MCF 10A (cell line): Measurements from ENCODE around the gene CHRNE. TPM values are rescaled to one million over a fixed set of nuclear protein-coding genes. Genes with fewer than 3 reads are reported as not detected.

Experiments used
- BruUV-seq: library from RNA; stranded (reverse); fragments of 400-500 nt; replicated peaks from 2 replicates; lab custom pipeline; 2021; lab: Mats Ljungman, UMichigan
- CTCF ChIA-PET: fragments of 300-600 bp; sonication (Branson Sonifier 250); formaldehyde crosslinking; extraction: SDS; loops from one replicate; lab custom pipeline; 2021; ENCODE audit warnings: antibody characterized with exemption, inconsistent platforms; lab: Yijun Ruan, JAX
- POLR2A ChIA-PET: fragments of 300-600, 350-650 bp; sonication (Branson Sonifier 250); formaldehyde crosslinking; extraction: SDS; loops from one replicate; lab custom pipeline; 2020; ENCODE audit warnings: antibody characterized with exemption, inconsistent platforms; lab: Yijun Ruan, JAX
- DNase-seq: peaks from one replicate; pipeline ENCODE4 v3.0.0-alpha.2; 2018; ENCODE audit not compliant: unreplicated experiment
- H3K27ac Mint-ChIP-seq: one replicate; pipeline ENCODE4 v1.8.0; 2022; ENCODE audit warnings: mild to moderate bottlenecking, low read depth, mixed read lengths; ENCODE audit not compliant: unreplicated experiment
- H3K27me3 Mint-ChIP-seq: one replicate; pipeline ENCODE4 v1.8.0; 2022; ENCODE audit warnings: mixed read lengths; ENCODE audit not compliant: insufficient read depth, unreplicated experiment
- H3K36me3 Mint-ChIP-seq: one replicate; pipeline ENCODE4 v1.8.0; 2022; ENCODE audit warnings: mild to moderate bottlenecking, moderate library complexity, mixed read lengths; ENCODE audit not compliant: insufficient read depth, unreplicated experiment
- H3K4me1 Mint-ChIP-seq: one replicate; pipeline ENCODE4 v1.8.0; 2022; ENCODE audit warnings: mixed read lengths; ENCODE audit not compliant: insufficient read depth, unreplicated experiment
- H3K4me3 Mint-ChIP-seq: one replicate; pipeline ENCODE4 v1.8.0; 2022; ENCODE audit warnings: mild to moderate bottlenecking, moderate library complexity, mixed read lengths; ENCODE audit not compliant: unreplicated experiment
- H3K9me3 Mint-ChIP-seq: one replicate; pipeline ENCODE4 v1.8.0; 2022; ENCODE audit warnings: mixed read lengths; ENCODE audit not compliant: unreplicated experiment
- intact Hi-C: fragments of 100-400 bp; cut with micrococcal nuclease; formaldehyde crosslinking; loops from 2 replicates; pipeline ENCODE4 v1.14.1; 2022
- total RNA-seq: library from RNA; stranded (reverse); gene quantifications from 2 replicates; pipeline ENCODE4 v1.2.3, GENCODE V29; 2022
- TF ChIP-seq, protein P1 (sequence below): fragments of 200-600 bp; IDR thresholded peaks from one replicate; pipeline ENCODE4 v1.8.0; 2022; ENCODE audit warnings: antibody characterized with exemption, mild to moderate bottlenecking; ENCODE audit not compliant: unreplicated experiment

CHRNE gene
- total RNA-seq, 1 experiment from 2014 or later = not detected

DNA sequence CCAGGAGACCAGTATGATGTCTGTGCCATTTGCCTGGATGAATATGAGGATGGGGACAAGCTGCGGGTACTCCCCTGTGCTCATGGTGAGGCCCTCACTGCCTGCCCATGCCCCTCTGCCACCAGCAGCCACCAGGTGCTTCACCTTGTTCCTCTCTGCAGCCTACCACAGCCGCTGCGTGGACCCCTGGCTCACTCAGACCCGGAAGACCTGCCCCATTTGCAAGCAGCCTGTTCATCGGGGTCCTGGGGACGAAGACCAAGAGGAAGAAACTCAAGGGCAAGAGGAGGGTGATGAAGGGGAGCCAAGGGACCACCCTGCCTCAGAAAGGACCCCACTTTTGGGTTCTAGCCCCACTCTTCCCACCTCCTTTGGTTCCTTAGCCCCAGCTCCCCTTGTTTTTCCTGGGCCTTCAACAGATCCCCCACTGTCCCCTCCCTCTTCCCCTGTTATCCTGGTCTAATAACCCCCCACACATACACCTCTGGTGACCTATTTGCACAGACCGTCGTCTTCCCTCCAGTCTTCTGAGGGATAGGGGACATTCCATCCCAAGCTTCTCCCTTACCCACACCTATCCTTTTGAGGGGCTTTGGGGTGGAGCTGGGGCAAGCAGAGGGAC is 41.8 kb upstream of the CHRNE start:
- H3K27ac Mint-ChIP-seq = peak overlapping the region; percentile 90
- TF ChIP-seq, protein P1, sequence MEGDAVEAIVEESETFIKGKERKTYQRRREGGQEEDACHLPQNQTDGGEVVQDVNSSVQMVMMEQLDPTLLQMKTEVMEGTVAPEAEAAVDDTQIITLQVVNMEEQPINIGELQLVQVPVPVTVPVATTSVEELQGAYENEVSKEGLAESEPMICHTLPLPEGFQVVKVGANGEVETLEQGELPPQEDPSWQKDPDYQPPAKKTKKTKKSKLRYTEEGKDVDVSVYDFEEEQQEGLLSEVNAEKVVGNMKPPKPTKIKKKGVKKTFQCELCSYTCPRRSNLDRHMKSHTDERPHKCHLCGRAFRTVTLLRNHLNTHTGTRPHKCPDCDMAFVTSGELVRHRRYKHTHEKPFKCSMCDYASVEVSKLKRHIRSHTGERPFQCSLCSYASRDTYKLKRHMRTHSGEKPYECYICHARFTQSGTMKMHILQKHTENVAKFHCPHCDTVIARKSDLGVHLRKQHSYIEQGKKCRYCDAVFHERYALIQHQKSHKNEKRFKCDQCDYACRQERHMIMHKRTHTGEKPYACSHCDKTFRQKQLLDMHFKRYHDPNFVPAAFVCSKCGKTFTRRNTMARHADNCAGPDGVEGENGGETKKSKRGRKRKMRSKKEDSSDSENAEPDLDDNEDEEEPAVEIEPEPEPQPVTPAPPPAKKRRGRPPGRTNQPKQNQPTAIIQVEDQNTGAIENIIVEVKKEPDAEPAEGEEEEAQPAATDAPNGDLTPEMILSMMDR = no peak
- CTCF ChIA-PET = interaction anchor here (0.7 to 1.7 kb wide), 2 partner anchors 35 kb away, joined by 3 to 5 read pairs; no protein-coding TSS in a partner anchor
- no TSS peak for BruUV-seq
- peaks cover 59% of the 10 kb centered on the region for H3K4me1 Mint-ChIP-seq
- H3K4me3 Mint-ChIP-seq = peak overlapping the region; percentile 74
- intact Hi-C loops = no loop called here
- DNase-seq = no peak
- H3K27me3 Mint-ChIP-seq = no peaks in the 10 kb centered on the region
- H3K36me3 Mint-ChIP-seq = peaks cover 68% of the 10 kb centered on the region
- POLR2A ChIA-PET = interaction anchor here (0.6 to 21.5 kb wide), 3 partner anchors 23 to 145 kb away, joined by 3 to 639 read pairs (median 182); partner anchors contain the start of gene SPAG7
- no peaks in the 10 kb centered on the region for H3K9me3 Mint-ChIP-seq

DNA sequence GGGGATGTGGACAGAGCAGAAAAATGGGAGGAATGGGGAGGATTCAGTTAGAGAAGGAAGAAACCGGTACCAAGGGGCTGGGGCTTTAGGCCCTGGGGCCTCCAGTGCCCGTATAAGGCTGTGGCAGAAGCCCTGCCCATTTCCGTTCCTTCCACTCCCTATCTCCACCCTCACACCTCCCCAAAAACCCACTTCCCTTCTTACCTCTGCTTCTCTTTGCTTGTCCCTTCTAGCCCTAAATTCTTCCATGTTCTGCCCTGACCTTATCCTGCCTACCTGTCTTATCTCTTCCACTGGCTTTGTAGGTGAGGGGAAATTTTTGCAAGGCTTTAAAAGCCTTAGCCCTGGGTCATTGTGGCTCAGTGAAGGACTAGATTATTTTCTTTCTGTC is 41.3 kb upstream of the CHRNE start:
- Mint-ChIP-seq H3K36me3 (peaks cover 68% of the 10 kb centered on the region), H3K9me3 (no peaks in the 10 kb centered on the region), H3K4me3 (no peak overlapping the region), H3K27ac (peak overlapping the region; percentile 90), H3K27me3 (no peaks in the 10 kb centered on the region), H3K4me1 (peaks cover 59% of the 10 kb centered on the region)
- DNase-seq = no peak
- intact Hi-C loops = no loop called here
- CTCF ChIA-PET = interaction anchor here (0.7 kb wide), 2 partner anchors 34 to 155 kb away, joined by 3 read pairs; partner anchors contain the start of gene GLTPD2
- no TSS peak for BruUV-seq
- POLR2A ChIA-PET = interaction anchor here (0.7 to 21.5 kb wide), 3 partner anchors 13 to 33 kb away, joined by 3 to 639 read pairs (median 182); partner anchors contain the start of gene SPAG7
- TF ChIP-seq, protein P1 = no peak

DNA sequence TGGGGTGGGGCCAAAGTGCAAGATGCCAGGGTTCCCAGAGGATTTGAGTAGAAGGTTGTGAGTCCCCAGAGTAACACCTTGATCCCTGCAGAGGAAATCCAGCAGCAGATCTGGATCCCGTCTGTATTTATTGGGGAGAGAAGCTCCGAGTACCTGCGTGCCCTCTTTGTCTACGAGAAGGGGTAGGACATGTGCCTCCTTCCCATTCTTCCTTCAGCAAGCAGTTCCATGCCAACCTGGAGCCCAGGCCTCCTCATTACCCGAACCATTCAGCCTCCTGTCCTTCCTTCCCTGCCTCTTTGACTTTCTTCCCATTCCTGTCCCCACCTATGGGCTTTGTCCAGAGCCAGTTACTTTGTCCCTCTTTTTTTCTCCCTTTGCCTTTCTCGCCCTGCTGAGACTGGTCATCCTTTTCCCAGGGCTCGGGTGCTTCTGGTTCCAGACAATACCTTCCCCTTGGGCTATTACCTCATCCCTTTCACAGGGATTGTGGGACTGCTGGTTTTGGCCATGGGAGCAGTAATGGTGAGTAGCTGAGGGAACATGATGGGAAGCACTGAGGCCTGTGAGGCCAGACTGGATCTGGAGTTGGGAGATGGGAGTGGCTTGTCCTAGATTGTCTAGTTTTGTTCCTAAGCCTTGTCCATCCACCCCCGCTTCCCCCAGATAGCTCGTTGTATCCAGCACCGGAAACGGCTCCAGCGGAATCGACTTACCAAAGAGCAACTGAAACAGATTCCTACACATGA is 40.0 kb upstream of the CHRNE start:
- TF ChIP-seq, protein P1 = no peak
- Mint-ChIP-seq H3K27me3 (no peaks in the 10 kb centered on the region), H3K4me1 (peaks cover 64% of the 10 kb centered on the region), H3K9me3 (no peaks in the 10 kb centered on the region), H3K27ac (peak overlapping the region; percentile 98), H3K4me3 (peak overlapping the region; percentile 36), H3K36me3 (peaks cover 67% of the 10 kb centered on the region)
- DNase-seq = no peak
- ChIA-PET CTCF (interaction anchor here (0.7 kb wide), 1 partner anchor 26 kb away, joined by 3 read pairs; no protein-coding TSS in a partner anchor), POLR2A (interaction anchor here (0.8 to 21.5 kb wide), 3 partner anchors 25 to 474 kb away, joined by 3 to 639 read pairs (median 182); partner anchors contain the start of gene SPAG7)
- no TSS peak for BruUV-seq
- intact Hi-C loops = no loop called here

- peaks cover 69% of the 10 kb centered on the region for H3K36me3 Mint-ChIP-seq
- intact Hi-C loops = loop anchor here (2.0 kb wide), 1 partner anchor 20 kb away; no protein-coding TSS in a partner anchor
- ChIA-PET CTCF (interaction anchor here (0.6 kb wide), 1 partner anchor 39 kb away, joined by 3 read pairs; no protein-coding TSS in a partner anchor), POLR2A (interaction anchor here (2.5 to 21.5 kb wide), 5 partner anchors 8 to 46 kb away, joined by 22 to 639 read pairs (median 77); partner anchors contain the start of genes CAMTA2, ENO3, PFN1 and SPAG7)
- H3K27ac Mint-ChIP-seq = peak overlapping the region; percentile 98
- peaks cover 55% of the 10 kb centered on the region for H3K4me1 Mint-ChIP-seq
- TF ChIP-seq, protein P1 = no peak
- H3K27me3 Mint-ChIP-seq = no peaks in the 10 kb centered on the region
- no TSS peak for BruUV-seq
- H3K4me3 Mint-ChIP-seq = peak overlapping the region; percentile 91
- DNase-seq = no peak
- no peaks in the 10 kb centered on the region for H3K9me3 Mint-ChIP-seq
These were observed 38.4 kb upstream of the CHRNE start for GRCh38 chr17:4941319-4941610.
